ENCODE results near the gene DMXL2.

Gene DMXL2

DNA sequence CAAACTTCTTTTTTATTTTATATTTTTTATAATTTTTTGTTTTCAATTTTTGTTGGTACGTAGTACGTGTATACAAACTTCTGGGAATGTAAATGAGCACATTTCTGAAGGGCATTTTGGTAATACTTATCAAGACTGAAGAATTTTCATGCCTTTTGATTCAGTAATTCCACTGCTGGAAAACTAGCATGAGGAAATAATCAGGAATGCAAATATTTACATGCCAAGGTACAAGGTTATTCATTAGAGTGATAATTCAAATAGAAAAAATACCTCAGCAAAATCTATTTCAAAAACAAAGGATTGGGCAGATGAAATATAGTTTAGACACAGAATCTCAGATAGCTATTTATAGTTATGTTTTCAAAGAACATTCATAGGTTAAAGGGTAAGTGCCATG, 128.7 kb downstream of the DMXL2 start:
- no peak for DNase-seq (ENCODE audit: extremely low read depth, insufficient read length)
- Histone ChIP-seq H3K27me3 (replicated peaks; ENCODE audit: control insufficient read depth, insufficient read depth, low read length) (no peaks in the 10 kb centered on the region), H3K36me3 (ENCODE audit: control insufficient read depth, insufficient read depth, low read length) (no peaks in the 10 kb centered on the region), H3K4me3 (replicated peaks; ENCODE audit: low read depth, low read length) (no peak overlapping the region)
- TF ChIP-seq, protein P1, sequence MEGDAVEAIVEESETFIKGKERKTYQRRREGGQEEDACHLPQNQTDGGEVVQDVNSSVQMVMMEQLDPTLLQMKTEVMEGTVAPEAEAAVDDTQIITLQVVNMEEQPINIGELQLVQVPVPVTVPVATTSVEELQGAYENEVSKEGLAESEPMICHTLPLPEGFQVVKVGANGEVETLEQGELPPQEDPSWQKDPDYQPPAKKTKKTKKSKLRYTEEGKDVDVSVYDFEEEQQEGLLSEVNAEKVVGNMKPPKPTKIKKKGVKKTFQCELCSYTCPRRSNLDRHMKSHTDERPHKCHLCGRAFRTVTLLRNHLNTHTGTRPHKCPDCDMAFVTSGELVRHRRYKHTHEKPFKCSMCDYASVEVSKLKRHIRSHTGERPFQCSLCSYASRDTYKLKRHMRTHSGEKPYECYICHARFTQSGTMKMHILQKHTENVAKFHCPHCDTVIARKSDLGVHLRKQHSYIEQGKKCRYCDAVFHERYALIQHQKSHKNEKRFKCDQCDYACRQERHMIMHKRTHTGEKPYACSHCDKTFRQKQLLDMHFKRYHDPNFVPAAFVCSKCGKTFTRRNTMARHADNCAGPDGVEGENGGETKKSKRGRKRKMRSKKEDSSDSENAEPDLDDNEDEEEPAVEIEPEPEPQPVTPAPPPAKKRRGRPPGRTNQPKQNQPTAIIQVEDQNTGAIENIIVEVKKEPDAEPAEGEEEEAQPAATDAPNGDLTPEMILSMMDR (IDR thresholded peaks at IDR 0.05; ENCODE audit: insufficient read depth, low read length, poor library complexity, severe bottlenecking) = no peak

DNA sequence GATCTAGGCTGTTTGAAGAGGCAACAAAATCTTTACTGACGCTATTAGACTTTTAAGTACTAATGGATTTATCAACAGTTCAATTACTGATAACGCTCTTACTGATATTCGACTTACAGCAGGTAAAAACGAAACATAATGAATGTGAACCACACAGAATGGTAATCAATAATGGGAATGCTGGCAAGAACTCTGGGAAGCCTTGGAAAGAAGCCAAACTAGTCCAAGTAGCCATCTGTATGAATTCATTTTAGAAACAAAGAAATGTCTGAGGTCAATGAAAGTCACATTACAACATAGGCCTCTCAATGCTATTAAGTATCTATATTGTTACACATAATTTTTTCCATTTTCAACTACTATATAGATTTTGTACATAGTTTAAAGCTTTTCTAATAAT, 130.0 kb downstream of the DMXL2 start:
- Histone ChIP-seq H3K27me3 (replicated peaks; ENCODE audit: control insufficient read depth, insufficient read depth, low read length) (no peaks in the 10 kb centered on the region), H3K36me3 (ENCODE audit: control insufficient read depth, insufficient read depth, low read length) (no peaks in the 10 kb centered on the region), H3K4me3 (replicated peaks; ENCODE audit: low read depth, low read length) (no peak overlapping the region)
- no peak for DNase-seq (ENCODE audit: extremely low read depth, insufficient read length)
- TF ChIP-seq, protein P1 (IDR thresholded peaks at IDR 0.05; ENCODE audit: insufficient read depth, low read length, poor library complexity, severe bottlenecking) = no peak

DNA sequence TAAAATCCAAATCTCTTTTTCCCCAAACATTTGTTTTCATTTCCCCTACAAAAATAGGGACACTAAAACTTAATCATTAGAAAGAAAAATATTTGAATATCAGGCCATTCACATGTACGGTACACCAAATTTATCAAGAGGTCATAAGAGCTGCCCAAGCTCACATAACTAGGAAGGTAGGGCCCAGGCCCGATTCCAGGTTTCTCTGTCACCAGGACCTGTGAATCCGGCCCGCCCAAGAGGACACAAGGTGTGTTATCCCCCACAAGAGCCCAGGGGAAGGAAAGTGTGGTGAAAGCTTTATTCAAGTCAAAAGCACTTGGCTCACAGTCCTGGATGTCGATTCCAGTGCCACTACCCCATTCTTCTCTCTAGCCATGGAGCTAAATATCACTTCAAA, 130.6 kb downstream of the DMXL2 start:
- H3K27me3 ChIP-seq (replicated peaks; ENCODE audit: control insufficient read depth, insufficient read depth, low read length) = no peaks in the 10 kb centered on the region
- DNase-seq (ENCODE audit: extremely low read depth, insufficient read length) = no peak
- H3K4me3 ChIP-seq (replicated peaks; ENCODE audit: low read depth, low read length) = no peak overlapping the region
- TF ChIP-seq, protein P1 (IDR thresholded peaks at IDR 0.05; ENCODE audit: insufficient read depth, low read length, poor library complexity, severe bottlenecking) = no peak
- H3K36me3 ChIP-seq (ENCODE audit: control insufficient read depth, insufficient read depth, low read length) = no peaks in the 10 kb centered on the region

DNA sequence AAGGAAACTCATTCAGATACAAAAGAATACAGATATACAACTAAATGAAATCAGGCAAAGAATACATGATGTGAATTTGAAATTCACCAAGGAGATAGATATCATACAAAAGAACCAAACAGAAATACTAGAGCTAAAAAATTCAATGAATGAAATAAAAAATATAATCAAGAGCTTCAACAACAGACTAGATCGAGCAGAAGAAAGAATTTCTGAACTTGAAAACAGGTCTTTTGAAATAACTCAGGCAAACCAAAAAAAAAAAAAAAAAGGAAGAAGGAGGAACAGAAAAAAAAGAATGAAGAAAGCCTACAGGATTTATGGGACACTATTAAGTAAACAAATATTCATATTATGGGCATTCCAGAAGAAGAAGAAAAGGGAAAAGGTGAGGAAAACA, 137.8 kb downstream of the DMXL2 start:
- Histone ChIP-seq H3K4me3 (replicated peaks; ENCODE audit: low read depth, low read length) (no peak overlapping the region), H3K36me3 (ENCODE audit: control insufficient read depth, insufficient read depth, low read length) (no peaks in the 10 kb centered on the region), H3K27me3 (replicated peaks; ENCODE audit: control insufficient read depth, insufficient read depth, low read length) (no peaks in the 10 kb centered on the region)
- TF ChIP-seq, protein P1 (IDR thresholded peaks at IDR 0.05; ENCODE audit: insufficient read depth, low read length, poor library complexity, severe bottlenecking) = no peak
- DNase-seq (ENCODE audit: extremely low read depth, insufficient read length) = no peak

DNA sequence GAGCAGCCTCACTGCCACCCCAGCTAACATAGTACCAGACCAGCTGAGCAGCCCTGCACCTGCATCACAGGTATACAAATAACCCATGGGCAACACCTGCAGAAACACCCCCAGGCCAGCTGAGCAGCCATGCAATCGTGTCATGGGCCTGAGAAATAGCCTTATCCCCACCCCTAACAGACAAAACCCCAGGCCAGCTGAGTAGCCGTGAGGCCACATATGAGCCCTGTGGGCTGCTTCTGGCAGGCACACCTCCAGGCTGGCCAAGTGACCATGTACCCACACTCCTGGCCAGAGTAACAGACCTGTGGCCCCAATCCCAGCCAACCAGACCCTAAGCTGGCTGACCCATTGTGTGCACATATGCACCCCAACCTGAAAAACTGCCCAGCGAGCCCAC, 138.6 kb downstream of the DMXL2 start:
- no peak for DNase-seq (ENCODE audit: extremely low read depth, insufficient read length)
- Histone ChIP-seq H3K4me3 (replicated peaks; ENCODE audit: low read depth, low read length) (no peak overlapping the region), H3K27me3 (replicated peaks; ENCODE audit: control insufficient read depth, insufficient read depth, low read length) (no peaks in the 10 kb centered on the region), H3K36me3 (ENCODE audit: control insufficient read depth, insufficient read depth, low read length) (no peaks in the 10 kb centered on the region)
- TF ChIP-seq, protein P1 (IDR thresholded peaks at IDR 0.05; ENCODE audit: insufficient read depth, low read length, poor library complexity, severe bottlenecking) = no peak

DNA sequence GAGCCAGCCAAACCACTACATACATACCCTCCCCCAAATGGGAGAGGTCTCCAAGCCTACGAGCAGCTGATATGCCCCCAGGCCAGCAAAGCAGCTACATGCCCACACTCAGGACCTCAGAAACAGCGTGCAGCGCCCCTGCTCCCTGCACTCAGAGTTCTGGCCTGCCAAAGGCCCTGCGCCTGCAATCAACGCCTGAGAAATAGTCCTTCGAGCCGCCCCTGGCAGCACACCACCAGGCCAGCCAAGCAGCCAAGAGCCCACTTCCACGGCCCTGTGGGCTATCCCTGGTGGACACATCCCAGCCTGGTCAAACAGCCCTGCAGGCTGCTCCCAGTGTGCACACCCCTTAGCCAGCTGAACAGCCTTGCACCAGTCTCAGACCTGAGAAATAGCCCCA, 139.1 kb downstream of the DMXL2 start:
- Histone ChIP-seq H3K36me3 (ENCODE audit: control insufficient read depth, insufficient read depth, low read length) (no peaks in the 10 kb centered on the region), H3K4me3 (replicated peaks; ENCODE audit: low read depth, low read length) (no peak overlapping the region), H3K27me3 (replicated peaks; ENCODE audit: control insufficient read depth, insufficient read depth, low read length) (no peaks in the 10 kb centered on the region)
- no peak for DNase-seq (ENCODE audit: extremely low read depth, insufficient read length)
- TF ChIP-seq, protein P1 (IDR thresholded peaks at IDR 0.05; ENCODE audit: insufficient read depth, low read length, poor library complexity, severe bottlenecking) = no peak
